ENCODE results near the gene PDZD4.

PDZD4 gene, protein sequence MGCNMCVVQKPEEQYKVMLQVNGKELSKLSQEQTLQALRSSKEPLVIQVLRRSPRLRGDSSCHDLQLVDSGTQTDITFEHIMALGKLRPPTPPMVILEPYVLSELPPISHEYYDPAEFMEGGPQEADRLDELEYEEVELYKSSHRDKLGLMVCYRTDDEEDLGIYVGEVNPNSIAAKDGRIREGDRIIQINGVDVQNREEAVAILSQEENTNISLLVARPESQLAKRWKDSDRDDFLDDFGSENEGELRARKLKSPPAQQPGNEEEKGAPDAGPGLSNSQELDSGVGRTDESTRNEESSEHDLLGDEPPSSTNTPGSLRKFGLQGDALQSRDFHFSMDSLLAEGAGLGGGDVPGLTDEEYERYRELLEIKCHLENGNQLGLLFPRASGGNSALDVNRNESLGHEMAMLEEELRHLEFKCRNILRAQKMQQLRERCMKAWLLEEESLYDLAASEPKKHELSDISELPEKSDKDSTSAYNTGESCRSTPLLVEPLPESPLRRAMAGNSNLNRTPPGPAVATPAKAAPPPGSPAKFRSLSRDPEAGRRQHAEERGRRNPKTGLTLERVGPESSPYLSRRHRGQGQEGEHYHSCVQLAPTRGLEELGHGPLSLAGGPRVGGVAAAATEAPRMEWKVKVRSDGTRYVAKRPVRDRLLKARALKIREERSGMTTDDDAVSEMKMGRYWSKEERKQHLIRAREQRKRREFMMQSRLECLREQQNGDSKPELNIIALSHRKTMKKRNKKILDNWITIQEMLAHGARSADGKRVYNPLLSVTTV

DNA sequence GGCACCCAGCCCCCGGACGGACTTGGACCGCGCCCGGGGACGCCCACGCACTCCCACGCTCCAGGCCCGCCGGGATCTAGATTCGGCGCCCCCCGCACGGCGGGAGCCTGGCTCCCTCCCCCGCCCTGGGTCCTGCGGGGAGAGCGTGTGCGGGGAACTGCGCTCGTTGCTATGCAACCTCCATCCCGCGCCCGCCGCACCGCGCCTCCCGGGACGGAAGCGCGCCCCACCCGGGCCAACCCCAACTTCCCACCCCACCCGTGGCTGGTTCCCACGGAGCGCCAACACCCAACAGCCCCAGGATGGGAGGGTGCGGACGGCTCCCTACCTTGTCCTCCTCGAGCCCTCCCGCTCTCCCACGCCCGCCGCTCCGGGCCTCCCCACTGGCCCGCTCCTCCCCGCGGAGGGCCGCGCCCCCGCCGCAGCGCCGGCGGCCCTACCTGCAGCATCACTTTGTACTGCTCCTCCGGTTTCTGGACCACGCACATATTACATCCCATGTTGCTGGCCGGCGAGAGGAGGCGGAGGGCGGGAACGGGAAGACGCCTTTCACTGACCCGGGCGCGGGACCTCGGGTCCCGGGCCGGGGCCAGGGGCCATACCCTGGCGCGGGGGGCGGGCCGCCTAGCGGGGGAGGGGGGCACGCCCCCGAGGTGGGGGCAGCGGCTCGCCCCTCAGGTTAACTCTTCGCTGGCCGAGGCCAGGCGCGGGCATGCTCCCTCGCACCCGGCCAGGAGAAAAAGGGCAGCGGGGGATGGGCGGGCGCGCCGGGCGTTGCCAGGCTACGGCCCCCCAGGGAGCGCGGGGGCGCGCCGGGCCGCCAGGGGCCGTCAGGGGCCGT, at the start of gene PDZD4:
Gene PDZD4, minus strand, starts transcription at position 746 of the 841 bp plus-strand sequence. Its CDS starts 246 bp downstream, at position 500.
- no peak for DNase-seq (ENCODE audit: extremely low read depth in 1 of 2, low read depth in 1 of 2)

DNA sequence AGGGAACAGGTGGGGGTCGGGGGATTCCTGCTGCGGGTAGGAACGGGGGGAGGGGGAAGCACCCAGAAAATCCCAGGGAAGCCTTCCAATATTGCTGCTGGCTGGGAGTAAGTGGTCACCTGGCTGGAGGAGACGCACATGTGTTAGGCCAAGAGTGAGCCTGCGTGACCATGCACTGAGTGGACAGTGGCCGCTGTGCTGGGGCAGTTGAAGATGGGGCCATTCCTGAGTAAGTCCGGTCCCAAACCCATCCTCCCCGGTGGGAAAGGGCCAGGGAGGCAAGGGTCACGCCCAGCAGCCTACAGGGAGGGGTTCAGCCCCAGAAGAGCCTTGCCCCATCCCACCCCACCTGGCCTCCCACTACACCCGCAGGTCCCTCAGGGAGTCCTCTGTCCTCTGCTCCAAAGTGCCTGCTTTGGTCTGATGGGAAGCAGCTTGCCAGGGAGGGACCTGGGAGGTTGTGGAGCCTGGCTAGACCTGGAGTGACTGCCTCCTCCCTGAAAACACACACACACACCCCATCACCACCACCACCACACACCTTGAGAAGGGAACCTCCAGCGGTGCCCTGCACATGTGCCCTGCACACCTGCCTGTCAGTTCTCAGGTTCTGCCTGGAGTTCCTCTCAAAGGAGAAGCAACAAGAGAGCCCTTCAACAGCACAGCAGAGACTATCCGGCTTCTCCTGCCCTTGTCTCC, 49.5 kb upstream of the PDZD4 start:
- DNase-seq (ENCODE audit: extremely low read depth in 1 of 2, low read depth in 1 of 2), result no peak

DNA sequence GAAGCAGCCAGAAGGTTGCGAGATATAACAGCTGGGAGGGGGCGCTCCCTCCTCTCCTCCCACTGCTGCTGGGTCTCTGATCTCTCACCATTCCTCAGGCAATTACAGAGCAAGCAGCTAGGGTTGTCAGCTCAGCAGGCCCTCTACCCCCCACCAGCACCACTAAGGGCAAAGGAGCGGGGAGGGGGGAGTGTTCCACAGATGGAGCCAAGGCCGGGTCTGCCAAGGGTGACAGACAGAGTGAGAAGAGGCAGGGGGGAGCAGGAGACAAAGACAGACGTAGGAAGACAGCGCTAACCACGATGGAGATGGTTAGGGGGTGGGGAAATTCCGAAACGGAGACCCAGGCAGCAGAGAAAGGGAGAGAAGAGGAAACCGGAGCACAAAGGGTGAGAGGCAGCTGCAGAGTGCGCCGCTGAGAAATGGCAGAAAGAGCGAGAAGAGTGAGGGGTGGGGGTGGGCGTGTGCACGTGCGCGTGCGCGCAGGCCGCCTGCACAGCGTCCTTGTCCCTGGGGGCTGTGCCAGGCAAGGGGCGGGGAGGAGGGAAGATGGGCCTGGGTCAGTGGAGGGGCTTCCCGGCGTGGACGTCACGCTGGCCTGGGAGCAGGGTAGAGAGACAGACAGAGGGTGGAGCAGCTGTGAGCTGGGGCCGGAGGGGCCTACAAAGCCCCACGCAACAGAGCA, 48.8 kb upstream of the PDZD4 start:
- DNase-seq (ENCODE audit: extremely low read depth in 1 of 2, low read depth in 1 of 2), result peak in 1 of 2 donors; percentile 7

DNA sequence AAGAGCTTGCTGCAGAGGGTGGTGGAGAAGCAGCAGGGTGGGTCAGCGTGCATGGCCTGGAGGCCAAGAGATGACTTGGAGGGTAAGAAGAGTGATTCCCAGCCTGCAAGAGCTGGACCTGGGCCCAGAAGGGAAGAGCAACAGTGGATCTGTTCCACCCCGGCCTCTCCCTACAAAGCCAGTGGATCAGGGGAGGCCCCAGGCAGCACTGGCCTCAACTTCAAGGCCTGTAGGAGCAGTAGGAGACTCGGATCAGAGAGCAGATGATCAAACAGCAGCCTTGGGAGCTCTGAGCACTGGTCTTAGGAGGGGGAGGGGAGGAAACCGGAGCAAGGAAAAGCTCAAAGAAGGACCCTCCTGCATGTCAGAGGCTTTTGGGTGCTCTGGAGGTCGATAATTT, 48.0 kb upstream of the PDZD4 start:
- DNase-seq (ENCODE audit: extremely low read depth in 1 of 2, low read depth in 1 of 2), result no peak

DNA sequence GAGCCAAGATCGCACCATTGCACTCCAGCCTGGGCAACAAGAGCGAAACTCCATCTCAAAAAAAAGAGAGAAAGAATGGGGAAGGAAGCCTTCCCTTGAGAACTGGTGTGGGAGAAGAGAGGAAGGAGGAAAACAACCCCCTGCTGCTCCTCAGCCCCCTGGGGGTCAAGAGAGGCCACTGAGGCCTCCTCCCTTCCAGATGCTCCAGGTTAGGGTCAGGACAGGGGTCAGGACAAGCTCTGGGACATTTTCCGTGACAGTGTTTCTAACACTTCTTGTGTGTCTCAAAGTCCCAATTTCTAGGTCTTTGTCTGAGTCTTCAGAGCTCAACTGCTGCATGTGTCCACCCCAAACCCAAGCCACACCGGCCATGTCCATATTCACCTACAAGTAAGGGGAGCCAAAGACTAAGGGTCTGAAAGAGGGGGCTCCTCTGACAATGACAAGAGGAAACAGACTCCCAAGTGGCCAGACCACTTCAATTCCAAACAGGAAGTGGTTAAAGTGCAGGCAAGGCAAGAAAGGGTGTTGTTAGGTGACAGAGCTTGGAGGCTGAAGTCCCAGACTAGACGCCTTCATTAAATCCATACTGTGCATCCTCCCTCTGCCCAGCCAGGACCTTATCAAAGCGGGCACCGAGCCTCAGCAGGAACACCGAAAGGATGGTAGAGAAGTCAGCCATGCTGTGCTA, 47.4 kb upstream of the PDZD4 start:
- DNase-seq (ENCODE audit: extremely low read depth in 1 of 2, low read depth in 1 of 2), result no peak

DNA sequence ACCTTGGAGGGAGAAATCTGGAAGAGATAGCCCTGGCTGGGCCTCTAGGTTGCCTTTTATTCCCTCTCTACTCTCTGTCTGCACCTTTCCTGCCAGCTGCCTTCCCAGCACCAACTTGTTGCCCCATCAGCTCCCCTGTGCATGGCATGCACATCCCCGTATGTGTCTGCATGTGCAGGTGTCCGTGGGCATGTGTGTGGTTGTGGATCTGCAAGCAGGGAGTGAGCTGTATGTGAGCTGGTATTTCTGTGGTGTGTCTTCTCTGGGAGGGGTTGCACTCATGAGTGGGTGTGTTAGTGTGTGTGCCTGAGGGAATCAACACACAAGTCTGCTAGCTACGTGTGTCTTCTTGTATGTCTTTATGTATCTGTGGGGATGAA, 45.8 kb upstream of the PDZD4 start:
- no peak for DNase-seq (ENCODE audit: extremely low read depth in 1 of 2, low read depth in 1 of 2)

DNA sequence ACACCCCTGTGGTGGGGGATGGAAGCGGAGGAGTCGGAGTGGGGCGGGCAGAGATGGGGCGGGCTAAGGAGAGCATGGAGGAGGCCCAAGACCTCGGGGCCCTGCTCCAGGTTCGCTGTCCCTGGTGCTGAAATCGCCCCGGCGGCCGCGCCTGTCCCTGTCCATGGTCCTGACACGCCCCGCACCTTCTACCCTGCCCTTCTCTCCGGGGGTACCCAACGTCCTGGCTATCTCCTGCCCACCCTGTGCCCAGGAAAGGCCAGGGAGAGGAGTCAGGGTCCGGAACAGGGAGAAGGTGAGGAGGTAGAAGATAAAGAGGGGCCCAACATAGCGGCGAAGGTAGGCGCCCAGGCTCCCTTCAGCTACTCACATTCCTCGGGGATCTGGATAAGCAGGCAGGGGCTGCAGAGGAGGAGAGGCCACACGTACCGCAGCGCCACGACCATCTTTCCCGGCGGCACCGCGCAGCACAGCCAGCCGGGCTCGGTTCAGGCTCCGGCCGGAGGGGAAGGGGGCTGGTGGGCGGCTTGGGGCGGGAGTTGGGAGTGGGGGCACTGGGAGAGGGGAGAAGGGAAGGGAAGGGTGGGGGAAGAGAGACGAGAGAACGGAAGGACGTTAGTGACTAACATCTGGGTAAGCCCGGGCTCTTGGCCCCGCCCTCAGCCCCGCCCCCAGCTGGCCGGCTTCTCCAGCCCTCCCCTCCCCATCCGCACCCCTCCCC, 45.2 kb upstream of the PDZD4 start:
- DNase-seq (ENCODE audit: extremely low read depth in 1 of 2, low read depth in 1 of 2), result peak; percentile 20 to 37

DNA sequence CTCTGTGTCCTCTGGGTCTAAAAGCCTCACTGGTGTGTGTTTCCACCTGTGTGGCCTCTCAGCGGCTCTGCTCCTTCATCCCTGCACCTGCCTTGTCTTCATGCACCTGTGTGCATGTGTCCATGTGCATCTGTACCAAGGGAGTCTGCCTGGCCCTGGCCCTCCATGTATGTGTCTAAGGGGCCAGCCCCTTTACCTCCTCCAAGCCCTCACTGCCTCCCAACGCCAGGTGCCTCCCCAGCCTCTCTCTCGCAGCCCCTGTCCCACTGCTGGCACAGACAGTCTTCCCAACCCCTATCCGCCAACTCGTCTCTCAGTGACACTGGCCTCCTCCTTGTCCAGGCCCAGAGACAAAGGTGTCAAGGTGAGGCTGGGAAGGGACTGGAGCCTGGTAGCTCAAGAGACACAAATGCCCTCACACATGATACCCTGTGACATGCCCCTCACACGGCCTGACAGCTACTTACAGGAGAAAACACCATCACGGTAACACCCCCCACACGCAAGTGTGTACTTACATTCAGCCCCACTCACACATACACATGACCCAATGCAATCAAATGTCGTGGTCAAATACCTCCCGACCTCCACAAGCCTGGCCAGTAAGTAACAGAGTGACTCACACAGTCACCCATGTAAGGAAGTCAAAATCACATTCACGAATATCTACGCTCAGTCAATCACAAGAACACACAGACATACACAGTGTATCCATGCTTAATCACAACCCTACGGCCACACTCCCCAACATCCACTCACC, 44.2 kb upstream of the PDZD4 start:
- no peak for DNase-seq (ENCODE audit: extremely low read depth in 1 of 2, low read depth in 1 of 2)

DNA sequence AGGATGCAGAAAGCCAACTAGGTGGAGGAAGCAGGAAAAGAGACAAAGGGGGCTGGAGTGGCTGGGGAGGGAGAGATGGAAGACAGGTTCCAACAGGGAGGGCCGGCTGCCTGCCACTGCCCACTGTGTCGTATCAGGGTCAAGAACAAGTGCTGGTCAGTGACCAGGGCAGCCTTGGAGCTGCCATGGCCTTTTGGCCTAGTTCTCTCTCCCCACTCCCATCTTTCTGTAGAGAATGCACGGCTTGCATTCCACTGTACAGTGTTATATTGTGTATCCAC, 43.7 kb upstream of the PDZD4 start:
- DNase-seq (ENCODE audit: extremely low read depth in 1 of 2, low read depth in 1 of 2), result no peak

DNA sequence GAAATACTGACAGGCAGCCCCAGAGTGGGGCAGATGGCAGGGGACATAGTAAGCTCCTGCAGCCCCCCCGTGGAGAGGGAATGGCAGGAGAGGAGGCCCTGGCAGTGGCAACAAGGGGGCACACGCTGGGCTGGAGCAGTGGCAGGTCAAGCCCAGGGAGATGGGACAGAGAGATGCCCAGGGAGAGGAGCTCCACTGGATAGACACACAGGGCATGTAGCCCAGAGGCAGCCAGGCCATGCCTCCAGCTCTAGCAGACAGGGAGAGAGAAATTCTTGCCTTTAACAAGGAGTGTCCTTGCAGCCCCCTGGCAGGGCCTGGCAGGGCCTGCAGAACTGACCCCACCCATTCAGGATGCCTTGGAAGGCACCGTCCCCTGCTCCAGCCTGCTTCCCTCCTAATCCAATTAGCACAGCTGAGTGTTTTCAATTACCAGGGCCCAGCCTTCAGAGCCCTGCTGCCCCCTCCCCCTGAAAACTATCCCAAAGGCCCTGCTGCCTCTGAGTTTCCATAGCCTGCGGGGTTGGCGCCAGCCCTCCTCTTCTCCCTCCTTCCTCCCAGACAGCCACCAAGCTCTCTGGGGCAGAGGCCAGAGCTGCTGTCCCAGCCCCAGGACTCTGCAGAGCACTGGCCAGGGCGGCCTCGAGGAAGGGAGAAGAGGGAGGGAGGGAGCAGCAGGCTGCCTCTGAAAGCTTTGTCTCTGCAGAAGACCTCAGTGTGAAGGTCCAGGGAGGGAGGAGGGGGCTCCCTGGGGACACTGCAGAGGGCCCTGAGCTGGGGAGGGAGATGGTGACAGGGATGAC, 43.1 kb upstream of the PDZD4 start:
- DNase-seq (ENCODE audit: extremely low read depth in 1 of 2, low read depth in 1 of 2), result no peak

DNA sequence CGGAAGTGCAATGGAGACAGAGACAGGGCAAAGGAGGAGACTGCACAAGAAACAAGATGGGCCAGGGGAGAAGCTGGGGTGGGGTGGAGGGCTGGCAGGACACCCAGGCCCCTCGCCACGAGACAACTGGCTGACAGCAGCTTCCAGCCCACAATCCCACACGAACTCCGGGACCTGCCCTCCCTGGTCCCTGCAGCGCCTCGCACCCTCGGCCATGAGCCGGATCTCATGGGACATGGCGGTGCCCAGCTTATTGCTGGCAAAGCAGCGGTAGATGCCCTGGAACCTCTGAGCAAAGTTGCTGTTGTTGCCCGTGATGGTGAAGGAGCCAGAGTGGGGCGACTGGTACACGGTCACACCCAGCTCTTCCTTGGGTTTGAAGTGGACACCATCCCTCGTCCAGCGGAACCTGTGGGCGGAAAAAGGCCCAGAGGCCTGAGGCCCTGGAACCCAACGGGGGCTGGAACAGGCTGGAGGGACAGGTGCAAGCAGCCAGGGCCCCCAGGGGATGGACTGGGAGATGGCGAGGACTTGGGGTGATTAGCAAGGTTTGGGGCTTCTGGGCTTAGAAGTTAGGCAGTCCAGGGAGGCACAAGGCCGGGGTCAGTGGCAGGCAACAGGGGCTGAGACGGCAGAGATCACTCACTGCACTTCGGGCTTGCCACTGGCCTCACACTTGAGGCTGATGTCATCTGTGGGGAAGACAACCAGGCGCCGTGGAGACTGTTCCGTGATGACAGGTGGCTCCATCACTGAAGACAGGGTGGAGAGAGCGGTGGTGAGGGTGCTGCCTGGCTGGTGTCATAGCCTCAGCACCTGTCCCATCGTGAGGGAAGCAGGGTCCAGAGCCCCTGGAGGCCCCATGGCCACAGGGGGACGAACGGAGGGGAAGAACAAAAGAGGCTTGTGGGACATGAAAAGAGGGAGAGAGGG, 41.9 kb upstream of the PDZD4 start:
- no peak for DNase-seq (ENCODE audit: extremely low read depth in 1 of 2, low read depth in 1 of 2)

DNA sequence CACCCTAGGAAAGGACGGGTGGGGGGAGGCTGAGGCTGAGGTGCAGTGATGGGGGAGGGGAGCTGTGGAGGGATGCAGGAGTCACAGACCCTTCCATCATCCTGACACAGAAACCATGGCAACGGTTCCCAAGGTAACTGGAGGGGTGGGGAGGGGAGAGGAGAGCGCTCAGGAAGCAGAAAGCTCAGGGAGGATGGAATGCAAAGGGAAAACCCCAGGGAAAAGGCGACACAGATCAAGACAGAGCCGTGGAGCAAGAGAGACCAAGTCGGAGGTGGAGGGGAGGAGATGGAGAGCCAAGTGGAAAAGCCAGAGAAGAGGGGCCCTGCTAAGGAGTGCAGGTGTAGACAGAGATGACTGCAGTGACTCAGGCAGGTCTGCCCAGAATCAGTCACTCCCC, 41.1 kb upstream of the PDZD4 start:
- no peak for DNase-seq (ENCODE audit: extremely low read depth in 1 of 2, low read depth in 1 of 2)

DNA sequence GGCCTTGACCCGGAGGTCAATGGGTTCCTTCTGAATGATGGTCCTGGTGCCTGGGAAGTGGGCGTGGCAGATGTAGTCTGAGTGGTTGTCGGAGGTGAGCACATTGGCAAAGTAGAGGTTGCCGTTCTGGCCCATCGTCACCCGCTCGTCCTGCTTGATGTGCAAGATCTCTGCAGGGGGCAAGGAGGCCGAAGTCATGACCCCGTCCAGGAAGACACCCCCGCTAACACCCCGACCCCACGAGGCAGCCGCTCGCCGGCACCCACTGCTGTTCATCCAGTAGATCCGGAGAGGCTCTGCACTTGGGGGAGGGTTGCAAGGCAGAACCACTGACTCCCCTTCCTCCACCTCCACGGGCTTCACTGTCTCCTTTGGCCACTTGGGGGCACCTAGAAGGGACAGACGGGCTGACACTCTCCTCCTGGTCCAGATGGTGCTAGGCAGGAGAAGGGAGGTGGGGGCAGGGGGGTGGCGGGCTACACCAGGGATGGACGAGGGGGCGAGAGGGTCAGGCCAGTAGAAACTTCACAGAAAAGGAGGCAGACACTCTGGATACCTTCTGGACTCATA, 40.5 kb upstream of the PDZD4 start:
- no peak for DNase-seq (ENCODE audit: extremely low read depth in 1 of 2, low read depth in 1 of 2)

DNA sequence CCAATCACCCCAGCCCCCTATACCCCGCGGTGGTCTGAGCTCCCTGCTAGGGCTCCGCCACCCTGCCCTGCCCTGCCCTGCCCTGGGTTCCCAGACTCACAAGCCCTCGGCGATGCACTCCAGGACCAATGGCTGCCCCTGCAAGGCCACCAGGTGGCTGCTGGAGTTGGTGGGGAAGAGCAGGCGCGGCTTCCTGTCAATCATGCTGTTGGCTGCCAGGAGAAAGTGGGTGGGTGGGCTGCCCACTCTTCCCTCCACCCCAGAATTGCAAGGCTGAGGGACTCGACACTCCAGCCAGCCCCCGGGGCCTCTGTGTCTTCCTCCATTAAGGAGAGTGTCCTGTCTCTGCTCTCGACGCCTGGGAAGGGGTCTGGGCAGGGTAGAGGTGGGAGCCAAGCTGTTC, 39.9 kb upstream of the PDZD4 start:
- DNase-seq (ENCODE audit: extremely low read depth in 1 of 2, low read depth in 1 of 2), result no peak

DNA sequence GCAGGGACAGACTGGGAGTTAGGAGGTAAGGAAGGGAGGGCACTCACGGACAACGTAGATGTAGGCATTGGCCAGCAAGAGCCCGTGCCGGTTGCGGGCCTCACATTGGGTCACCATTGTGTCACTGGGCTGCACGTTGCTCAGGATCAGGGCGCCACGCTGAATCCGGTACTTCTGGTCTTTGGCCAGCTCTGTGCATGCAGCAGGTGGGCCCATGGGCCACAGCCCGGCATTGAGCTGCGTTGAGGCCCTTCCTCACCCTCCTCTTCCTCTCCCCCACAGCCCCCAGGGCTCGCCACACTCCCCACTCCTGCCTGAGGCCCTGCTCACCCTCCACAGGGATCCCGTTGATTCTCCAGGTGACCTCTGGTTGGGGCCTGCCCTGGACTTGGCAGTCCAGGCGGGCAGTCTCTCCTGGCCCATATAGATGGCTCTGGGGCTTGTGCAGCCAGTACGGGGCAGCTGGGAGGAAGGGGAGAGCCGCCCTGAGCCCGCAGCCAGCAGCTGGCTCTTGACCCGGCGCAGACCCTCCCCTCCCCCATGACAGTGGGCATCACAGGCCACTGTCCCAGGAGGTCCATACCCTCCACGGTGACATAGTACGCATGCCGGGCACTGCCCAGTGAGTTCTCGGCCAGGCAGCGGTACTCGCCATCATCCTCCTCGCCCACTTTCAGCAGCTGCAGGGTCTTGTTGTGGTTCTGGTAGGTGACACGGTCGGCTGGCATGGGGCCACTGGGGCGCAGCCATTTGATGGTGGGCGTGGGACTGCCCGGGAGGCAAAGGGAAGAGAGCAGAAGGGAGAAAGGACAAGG, 39.3 kb upstream of the PDZD4 start:
- no peak for DNase-seq (ENCODE audit: extremely low read depth in 1 of 2, low read depth in 1 of 2)
